GM12892 (cell line): ENCODE measurements around the gene FLNA.

Experiments used
- POLR2A ChIP-seq: IDR thresholded peaks from 2 replicates; pipeline ENCODE4 v1.6.1; 2011; ENCODE audit warnings: low read depth, low read length, control low read depth
- POLR2AphosphoS5 ChIP-seq: IDR thresholded peaks from 2 replicates; pipeline ENCODE4 v1.6.1; 2011; ENCODE audit warnings: low read depth, low read length, control low read depth
- TAF1 ChIP-seq: IDR thresholded peaks from 2 replicates; pipeline ENCODE4 v1.6.1; 2011; ENCODE audit warnings: low read depth, mild to moderate bottlenecking, control low read depth, low read length, borderline replicate concordance

DNA sequence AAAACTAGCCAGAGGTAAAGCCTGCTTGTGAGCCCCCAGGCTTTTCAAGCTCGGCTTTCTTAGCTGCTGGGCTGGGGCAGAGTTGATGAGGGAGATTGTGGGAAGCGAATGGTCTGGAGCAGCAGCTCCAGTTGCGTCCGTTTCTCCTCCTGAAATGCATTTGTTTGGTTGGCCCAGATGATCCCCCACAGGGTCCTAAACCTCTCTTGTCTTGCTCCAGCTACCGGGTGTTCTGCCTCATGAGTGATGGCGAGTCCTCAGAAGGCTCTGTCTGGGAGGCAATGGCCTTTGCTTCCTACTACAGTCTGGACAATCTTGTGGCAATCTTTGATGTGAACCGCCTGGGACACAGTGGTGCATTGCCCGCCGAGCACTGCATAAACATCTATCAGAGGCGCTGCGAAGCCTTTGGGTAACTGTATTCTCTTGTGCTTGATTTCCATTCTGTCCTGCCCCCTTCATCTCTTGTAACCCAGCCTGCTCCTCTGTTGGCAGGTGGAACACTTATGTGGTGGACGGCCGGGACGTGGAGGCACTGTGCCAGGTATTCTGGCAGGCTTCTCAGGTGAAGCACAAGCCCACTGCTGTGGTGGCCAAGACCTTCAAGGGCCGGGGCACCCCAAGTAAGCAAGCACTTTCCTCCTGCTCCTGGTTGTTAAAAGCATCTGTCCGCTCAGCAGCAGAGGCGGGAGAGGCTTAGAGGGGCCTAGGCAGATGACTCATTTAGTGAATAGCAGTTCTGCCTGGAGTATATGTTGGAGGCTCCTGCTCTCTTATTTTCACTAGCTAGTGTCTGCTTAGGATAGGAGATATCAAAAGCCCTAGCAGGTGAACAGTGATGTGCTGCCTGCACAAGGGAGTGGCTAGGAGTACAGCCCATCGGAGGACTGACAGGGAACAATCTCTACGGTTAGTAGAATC, 63.6 kb downstream of the FLNA start:
- TF ChIP-seq POLR2AphosphoS5 (no peak), POLR2A (no peak), TAF1 (no peak)
